HEK293 (cell line): ENCODE measurements around the gene C19orf25.
A peak's percentile ranks its signal among the peaks of the same experiment; 100 is the strongest.
"Not testable (repeated sequence)": the region's sequence is repeated elsewhere in the genome, so short reads cannot be mapped to it uniquely, and the experiment has no call there.

Source experiments
- CTCF ChIA-PET: fragments of 350-600 bp; formaldehyde crosslinking; extraction: SDS; loops from one replicate; lab custom pipeline; 2021; ENCODE audit warnings: antibody characterized with exemption; lab: Yijun Ruan, JAX
- POLR2A ChIA-PET: fragments of 300-600 bp; formaldehyde crosslinking; extraction: SDS; loops from one replicate; lab custom pipeline; 2020; ENCODE audit warnings: antibody characterized with exemption, inconsistent platforms; lab: Yijun Ruan, JAX
- H3K27ac ChIP-seq: fragments of 200-500 bp; sonication (Bioruptor generic); 2 replicates; pipeline ENCODE4 v1.5.1; 2014; ENCODE audit warnings: low read depth, low read length, control low read depth, inconsistent platforms; ENCODE audit errors: extremely low read depth
- H3K36me3 ChIP-seq, 2 experiments: fragments of 200-500 bp in 1 of 2; sonication (Bioruptor generic) in 1 of 2; 1 replicate in 1 of 2; 2 replicates in 1 of 2; pipeline ENCODE4 v1.5.1; 2014 to 2017; ENCODE audit warnings: inconsistent platforms in 2 of 2, low read length in 2 of 2; ENCODE audit not compliant: control insufficient read depth in 2 of 2, insufficient read depth in 1 of 2
- H3K4me1 ChIP-seq: fragments of 200-500 bp; sonication (Bioruptor generic); 2 replicates; pipeline ENCODE4 v1.5.1; 2014; ENCODE audit warnings: mild to moderate bottlenecking, low read length, inconsistent platforms; ENCODE audit not compliant: control insufficient read depth, insufficient read depth
- H3K4me3 ChIP-seq: 2 replicates; pipeline ENCODE4 v1.5.1; 2011; ENCODE audit warnings: low read depth, mild to moderate bottlenecking, control low read depth, low read length, moderate library complexity
- H3K9me3 ChIP-seq: fragments of 200-500 bp; sonication (Bioruptor generic); 2 replicates; pipeline ENCODE4 v1.5.1; 2014; ENCODE audit warnings: low read depth, low read length, inconsistent platforms; ENCODE audit not compliant: control insufficient read depth, insufficient read depth
- HIC1 ChIP-seq: fragments of 450-650 bp; formaldehyde crosslinking; IDR thresholded peaks from 2 replicates; pipeline ENCODE4 v1.5.1; 2016; ENCODE audit warnings: missing biosample characterization, missing genetic modification characterization
- ZEB2 ChIP-seq: fragments of 450-650 bp; formaldehyde crosslinking; IDR thresholded peaks from 2 replicates; pipeline ENCODE4 v1.5.1; 2016; ENCODE audit warnings: missing biosample characterization, missing genetic modification characterization
- ZNF132 ChIP-seq: fragments of 450-650 bp; formaldehyde crosslinking; IDR thresholded peaks from 2 replicates; pipeline ENCODE4 v1.5.1; 2017; ENCODE audit warnings: missing biosample characterization, missing genetic modification characterization, borderline replicate concordance
- ZNF37A ChIP-seq: fragments of 450-650 bp; IDR thresholded peaks from 2 replicates; pipeline ENCODE4 v1.5.1; 2018; ENCODE audit warnings: missing biosample characterization, missing genetic modification characterization
- ZNF518A ChIP-seq: fragments of 450-650 bp; formaldehyde crosslinking; conservative IDR thresholded peaks from 2 replicates; pipeline ENCODE4 v1.5.1; 2016; ENCODE audit warnings: low read depth, missing biosample characterization, missing genetic modification characterization
- ZNF596 ChIP-seq: fragments of 450-650 bp; IDR thresholded peaks from 2 replicates; pipeline ENCODE4 v1.5.0; 2018; ENCODE audit warnings: missing biosample characterization, mild to moderate bottlenecking, missing genetic modification characterization, moderate library complexity
- ZNF600 ChIP-seq: fragments of 450-650 bp; formaldehyde crosslinking; IDR thresholded peaks from 2 replicates; pipeline ENCODE4 v1.5.1; 2016; ENCODE audit warnings: missing biosample characterization, missing genetic modification characterization
- ZNF658 ChIP-seq: fragments of 450-650 bp; formaldehyde crosslinking; IDR thresholded peaks from 2 replicates; pipeline ENCODE4; 2016; ENCODE audit warnings: missing biosample characterization, missing genetic modification characterization
- ZNF792 ChIP-seq: fragments of 450-650 bp; formaldehyde crosslinking; IDR thresholded peaks from 2 replicates; pipeline ENCODE4 v1.5.1; 2016; ENCODE audit warnings: missing biosample characterization, missing genetic modification characterization

C19orf25 gene

GRCh38 chr19:1501200-1501595, 22.2 kb upstream of the C19orf25 start:
- TF ChIP-seq ZNF792 (tag by site-specific recombination) (no peak), ZNF596 (tag by site-specific recombination) (0 out of 2 replicates have a peak, but pooled peaks have one; percentile 38), ZNF518A (tag by site-specific recombination) (no peak), ZNF132 (tag by site-specific recombination) (no peak), HIC1 (tag by site-specific recombination) (0 out of 2 replicates have a peak, but pooled peaks have one; percentile 34), ZNF600 (tag by site-specific recombination) (peak; percentile 53; the same call in 1 of the 2 replicates)
- H3K4me1 ChIP-seq = peaks cover 3% of the 10 kb centered on the region; the same call in 1 of the 2 replicates
- H3K27ac ChIP-seq = no peak overlapping the region
- H3K4me3 ChIP-seq = no peak overlapping the region
- no peaks in the 10 kb centered on the region for H3K9me3 ChIP-seq
- ChIA-PET CTCF (interaction anchor here (0.7 to 1.5 kb wide), 4 partner anchors 8 to 325 kb away, joined by 3 to 6 read pairs (median 4); no protein-coding TSS in a partner anchor), POLR2A (interaction anchor here (1.1 kb wide), 1 partner anchor 10 kb away, joined by 3 read pairs; the partner anchor contains the start of gene REEP6)
- no peaks in the 10 kb centered on the region for H3K36me3 ChIP-seq

GRCh38 chr19:1499231-1499630, 20.2 kb upstream of the C19orf25 start:
- CTCF ChIA-PET, H3K36me3 ChIP-seq, H3K9me3 ChIP-seq, H3K27ac ChIP-seq, H3K4me3 ChIP-seq, H3K4me1 ChIP-seq, POLR2A ChIA-PET: not testable (repeated sequence)

DNA sequence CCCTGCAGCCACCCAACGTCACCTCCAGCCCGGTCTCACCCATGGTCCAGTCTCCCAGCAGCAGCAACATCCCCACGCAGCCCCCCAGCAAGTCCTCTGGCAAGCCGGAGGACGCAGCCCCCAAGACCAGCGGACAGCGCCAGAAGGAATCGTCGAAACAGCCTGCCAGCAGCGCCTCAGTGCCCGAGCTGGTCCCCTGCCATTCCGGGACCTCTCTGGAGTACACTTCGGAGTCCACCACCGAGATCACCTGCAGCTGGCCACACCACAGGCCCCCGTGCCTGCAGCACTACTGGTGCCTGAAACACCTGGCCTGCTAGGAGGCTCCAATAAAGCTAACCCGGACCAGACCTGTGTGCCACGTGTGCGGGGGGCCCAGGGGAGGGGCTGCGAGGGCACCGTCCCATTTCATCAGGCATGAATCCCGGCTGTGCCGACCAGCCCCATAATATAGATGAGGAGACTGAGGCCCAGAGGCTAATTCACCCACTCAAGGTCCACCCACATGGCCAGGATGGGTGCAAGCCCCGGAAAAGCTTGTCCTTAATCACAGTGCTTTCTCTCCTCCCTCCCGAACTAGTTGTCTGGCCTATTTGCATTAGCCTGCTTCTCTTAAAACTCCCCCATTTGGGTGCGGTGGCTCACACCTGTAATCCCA, 18.7 kb upstream of the C19orf25 start:
- ChIA-PET POLR2A (no interaction called here), CTCF (interaction anchor here (0.6 kb wide), 1 partner anchor 17 kb away, joined by 4 read pairs; no protein-coding TSS in a partner anchor)
- Histone ChIP-seq H3K27ac (no peak overlapping the region; the same call in 1 of the 2 replicates), H3K4me1 (no peaks in the 10 kb centered on the region; the same call in 1 of the 2 replicates), H3K4me3 (no peak overlapping the region), H3K9me3 (no peaks in the 10 kb centered on the region), H3K36me3 (no peaks in the 10 kb centered on the region)
- TF ChIP-seq ZEB2 (tag by site-specific recombination) (no peak), ZNF37A (no peak), ZNF658 (tag by site-specific recombination) (no peak)
